Small intestine (tissue), 7 donors: ENCODE measurements around the gene CHRNB2. TPM values are rescaled to one million over a fixed set of nuclear protein-coding genes. Genes with fewer than 3 reads are reported as not detected.

Source experiments
- DNase-seq, 2 donors: peaks; one replicate each; pipeline versions ENCODE4 v3.0.0 to v3.0.0-alpha.2; 2013
- FAIRE-seq: peaks from 2 replicates; lab custom pipeline; 2012; peaks lifted over from hg19 to GRCh38; lab: Jason Lieb, UNC
- H3K27ac ChIP-seq, 3 donors: one replicate each; pipeline ENCODE4 v1.5.1; 2013; ENCODE audit warnings: low read length in 2 of 3, mild to moderate bottlenecking in 2 of 3, control low read depth in 1 of 3, inconsistent platforms in 1 of 3, low read depth in 1 of 3, moderate library complexity in 1 of 3
- H3K27me3 ChIP-seq, 3 donors: one replicate each; pipeline ENCODE4 v1.6.1; 2013; ENCODE audit warnings: low read length in 3 of 3, inconsistent platforms in 1 of 3; ENCODE audit not compliant: control insufficient read depth in 3 of 3, insufficient read depth in 3 of 3
- H3K36me3 ChIP-seq, 3 donors: one replicate each; pipeline ENCODE4 v1.6.1; 2013; ENCODE audit warnings: low read length in 3 of 3, inconsistent platforms in 1 of 3, low read depth in 1 of 3, mild to moderate bottlenecking in 1 of 3, moderate library complexity in 1 of 3; ENCODE audit not compliant: control insufficient read depth in 3 of 3, insufficient read depth in 2 of 3
- H3K4me1 ChIP-seq, 3 donors: one replicate each; pipeline ENCODE4 v1.6.1; 2013; ENCODE audit warnings: low read length in 2 of 3, inconsistent platforms in 1 of 3, low read depth in 1 of 3, mild to moderate bottlenecking in 1 of 3, moderate library complexity in 1 of 3; ENCODE audit not compliant: control insufficient read depth in 3 of 3, insufficient read depth in 2 of 3
- H3K4me3 ChIP-seq, 3 donors: one replicate each; pipeline ENCODE4 v1.5.1; 2013; ENCODE audit warnings: low read length in 3 of 3, control low read depth in 1 of 3, inconsistent platforms in 1 of 3, low read depth in 1 of 3, mild to moderate bottlenecking in 1 of 3, moderate library complexity in 1 of 3
- H3K9me3 ChIP-seq, 2 donors: one replicate each; pipeline ENCODE4 v1.6.1; 2013; ENCODE audit warnings: low read depth in 1 of 2, low read length in 1 of 2; ENCODE audit not compliant: control insufficient read depth in 2 of 2, insufficient read depth in 1 of 2
- WGBS, 3 donors: extraction: QIAGEN DNeasy Blood & Tissue Kit; methylation state at CpG; one replicate each; pipeline ENCODE4 v1.1.7; 2013; 5-methylcytosine and 5-hydroxymethylcytosine counted together
- polyA plus RNA-seq, 4 donors: library from polyadenylated mRNA; stranded (reverse) in 3 of 4; unstranded in 1 of 4; fragments of 200-250 nt in 3 of 4; fragments of 120-200 nt in 1 of 4; gene quantifications; one replicate each; pipeline versions ENCODE4 v1.2.1 to v1.2.3, GENCODE V29; 2013
- donor health status: healthy with polysubstance abuse.
- donor health status: control.
- donor health status: control.
- donor health status: Bipolar disorder and iron deficiency.
- donor health status: healthy.

The CHRNB2 gene
- polyA plus RNA-seq, 4 donors, result 0.75 to 0.95 TPM; not detected in 2

DNA sequence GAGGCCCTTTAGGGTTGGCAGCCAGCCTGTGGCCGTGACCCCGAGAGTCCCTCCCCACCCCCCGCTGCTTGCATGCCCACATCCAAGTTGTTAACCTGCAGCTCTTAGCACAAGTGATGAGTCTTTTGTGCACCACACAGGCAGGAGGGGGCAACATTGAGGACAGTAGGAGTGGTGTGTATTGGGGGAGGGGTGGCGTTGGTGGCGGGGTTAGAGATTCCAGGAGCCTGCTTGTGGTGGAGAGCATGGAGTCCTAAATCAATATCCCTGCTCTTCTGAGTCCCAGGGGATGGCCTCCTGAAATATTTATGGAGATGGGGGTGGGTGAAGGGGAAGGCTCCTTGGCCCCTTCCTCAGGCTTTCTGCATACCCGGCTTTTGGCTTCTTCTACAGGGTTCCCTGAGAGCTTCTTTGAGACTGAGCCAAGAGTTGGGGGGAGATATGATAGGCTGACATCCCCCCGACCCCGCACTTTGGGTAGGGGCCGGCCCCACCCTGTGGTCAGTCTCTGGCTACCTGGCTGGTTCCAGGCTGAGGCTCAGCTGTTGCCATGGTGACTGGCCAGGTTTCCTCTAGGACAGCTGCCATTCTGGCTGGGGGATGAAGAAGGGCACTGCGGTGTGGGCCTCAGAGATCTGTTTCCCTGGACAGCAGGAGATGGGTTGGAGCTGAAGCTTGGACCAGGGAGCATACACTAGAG, 5.0 kb downstream of the CHRNB2 start:
- no peak for FAIRE-seq

DNA sequence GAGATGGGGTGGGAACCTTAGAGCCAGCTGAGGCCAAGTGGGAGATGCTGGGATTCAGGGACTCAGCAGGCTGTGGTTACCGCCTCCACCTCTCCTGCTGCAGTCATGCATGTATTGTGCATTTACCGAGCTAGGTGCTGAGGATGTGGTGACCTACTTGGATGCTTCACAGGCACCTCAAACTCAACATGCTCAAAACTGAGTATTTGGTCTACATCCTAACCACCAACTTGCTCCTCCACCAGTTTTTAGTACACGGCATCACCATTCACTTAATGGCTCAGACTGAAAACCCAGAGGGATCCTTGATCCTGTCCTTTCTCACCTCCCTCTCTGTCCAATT, 5.6 kb downstream of the CHRNB2 start:
- FAIRE-seq (no peak), DNase-seq (no peak)
- Histone ChIP-seq H3K9me3 (no peaks in the 10 kb centered on the region), H3K4me3 (no peak overlapping the region), H3K27me3 (peaks cover 0 to 18% (median 0%) of the 10 kb centered on the region in 3 donors), H3K27ac (no peak overlapping the region), H3K4me1 (peaks cover 0 to under 1% (median 0%) of the 10 kb centered on the region in 3 donors), H3K36me3 (peaks cover 0 to 10% (median 0%) of the 10 kb centered on the region in 3 donors)
- WGBS, 3 donors, result 69 to 76% (median 76%) methylated on average over 3 of the region's 3 CpGs

More for the DNA sequence above, 5.0 kb downstream of the CHRNB2 start:
- Histone ChIP-seq H3K27ac (no peak overlapping the region), H3K4me1 (peaks cover 0 to 5% (median 0%) of the 10 kb centered on the region in 3 donors), H3K9me3 (no peaks in the 10 kb centered on the region), H3K36me3 (peaks cover 0 to 5% (median 0%) of the 10 kb centered on the region in 3 donors), H3K27me3 (peaks cover 0 to 22% (median 0%) of the 10 kb centered on the region in 3 donors), H3K4me3 (no peak overlapping the region)
- DNase-seq, result no peak
- WGBS, 3 donors, result 74 to 79% (median 77%) methylated on average over 10 of the region's 10 CpGs

DNA sequence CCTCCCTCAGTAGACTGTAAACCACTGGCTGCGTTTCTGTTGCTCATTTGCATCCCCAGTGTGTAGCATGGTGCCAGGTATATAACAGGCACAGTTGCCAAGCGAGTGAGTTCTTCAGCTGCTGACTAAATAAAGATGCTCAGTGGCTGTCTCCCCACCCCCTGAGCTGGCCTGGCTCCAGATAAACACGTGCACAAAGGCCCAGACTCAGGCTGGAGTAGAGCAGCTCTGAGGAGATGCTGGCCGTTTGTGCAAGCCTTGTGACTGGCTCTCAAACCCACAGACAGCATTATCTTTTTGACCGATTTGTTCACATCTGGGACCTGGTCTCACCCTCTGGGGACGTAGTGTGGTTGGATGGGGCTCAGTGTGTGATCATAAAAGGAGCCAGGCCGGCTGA, 7.1 kb downstream of the CHRNB2 start:
- FAIRE-seq (no peak), DNase-seq (no peak)
- Histone ChIP-seq H3K36me3 (peaks cover 0 to 26% (median 0%) of the 10 kb centered on the region in 3 donors), H3K4me3 (no peak overlapping the region), H3K4me1 (no peaks in the 10 kb centered on the region), H3K27ac (no peak overlapping the region), H3K27me3 (peaks cover 0 to 10% (median 0%) of the 10 kb centered on the region in 3 donors), H3K9me3 (no peaks in the 10 kb centered on the region)
- 15 to 17% (median 16%) methylated on average over 7 of the region's 7 CpGs for WGBS, 3 donors

DNA sequence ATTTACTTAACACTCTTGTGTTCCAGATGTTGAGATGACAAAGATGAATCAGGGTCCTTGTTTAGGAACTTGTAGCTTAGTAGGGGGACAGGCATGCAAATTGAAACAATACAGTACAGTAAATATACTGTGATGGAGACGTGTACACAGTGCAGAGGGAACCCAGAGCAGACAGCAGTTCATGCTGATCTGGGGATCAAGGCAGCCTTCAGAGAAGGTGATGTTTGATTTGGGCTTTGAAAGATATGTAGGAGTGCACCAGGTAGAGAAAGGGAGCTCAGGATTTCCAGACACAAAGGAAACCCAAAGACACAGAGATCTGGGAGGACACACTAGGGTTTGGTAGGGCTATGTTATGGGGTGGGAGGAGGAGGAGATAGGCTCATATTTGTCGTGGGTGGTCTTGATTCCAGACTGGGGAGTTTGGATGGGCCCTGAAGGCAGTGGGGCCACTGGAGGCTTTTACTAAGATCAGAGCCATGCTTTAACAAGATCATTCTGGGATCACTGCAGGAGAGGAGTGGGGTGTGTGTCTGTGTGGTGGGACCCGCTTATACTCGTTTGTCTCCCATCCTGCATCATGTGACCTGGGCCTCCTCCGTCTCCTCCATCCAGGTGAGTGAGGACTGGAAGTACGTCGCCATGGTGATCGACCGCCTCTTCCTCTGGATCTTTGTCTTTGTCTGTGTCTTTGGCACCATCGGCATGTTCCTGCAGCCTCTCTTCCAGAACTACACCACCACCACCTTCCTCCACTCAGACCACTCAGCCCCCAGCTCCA, 7.8 kb downstream of the CHRNB2 start:
- Histone ChIP-seq H3K4me3 (no peak overlapping the region), H3K27ac (no peak overlapping the region), H3K27me3 (peaks cover 0 to 10% (median 0%) of the 10 kb centered on the region in 3 donors), H3K9me3 (no peaks in the 10 kb centered on the region), H3K4me1 (no peaks in the 10 kb centered on the region), H3K36me3 (peaks cover 0 to 32% (median 0%) of the 10 kb centered on the region in 3 donors)
- 67 to 78% (median 69%) methylated on average over 10 of the region's 10 CpGs for WGBS, 3 donors
- DNase-seq, result no peak
- FAIRE-seq, result no peak

DNA sequence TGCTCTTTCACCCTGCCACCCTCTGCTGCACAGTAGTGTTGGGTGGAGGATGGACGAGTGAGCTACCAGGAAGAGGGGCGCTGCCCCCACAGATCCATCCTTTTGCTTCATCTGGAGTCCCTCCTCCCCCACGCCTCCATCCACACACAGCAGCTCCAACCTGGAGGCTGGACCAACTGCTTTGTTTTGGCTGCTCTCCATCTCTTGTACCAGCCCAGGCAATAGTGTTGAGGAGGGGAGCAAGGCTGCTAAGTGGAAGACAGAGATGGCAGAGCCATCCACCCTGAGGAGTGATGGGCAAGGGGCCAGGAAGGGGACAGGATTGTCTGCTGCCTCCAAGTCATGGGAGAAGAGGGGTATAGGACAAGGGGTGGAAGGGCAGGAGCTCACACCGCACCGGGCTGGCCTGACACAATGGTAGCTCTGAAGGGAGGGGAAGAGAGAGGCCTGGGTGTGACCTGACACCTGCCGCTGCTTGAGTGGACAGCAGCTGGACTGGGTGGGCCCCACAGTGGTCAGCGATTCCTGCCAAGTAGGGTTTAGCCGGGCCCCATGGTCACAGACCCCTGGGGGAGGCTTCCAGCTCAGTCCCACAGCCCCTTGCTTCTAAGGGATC, 8.5 kb downstream of the CHRNB2 start:
- Histone ChIP-seq H3K36me3 (peaks cover 0 to 36% (median 0%) of the 10 kb centered on the region in 3 donors), H3K9me3 (no peaks in the 10 kb centered on the region), H3K4me1 (no peaks in the 10 kb centered on the region), H3K4me3 (no peak overlapping the region), H3K27ac (no peak overlapping the region), H3K27me3 (peaks cover 0 to 10% (median 0%) of the 10 kb centered on the region in 3 donors)
- WGBS, 3 donors, result 75 to 81% (median 81%) methylated on average over 8 of the region's 8 CpGs
- FAIRE-seq, result no peak
- DNase-seq, result no peak

DNA sequence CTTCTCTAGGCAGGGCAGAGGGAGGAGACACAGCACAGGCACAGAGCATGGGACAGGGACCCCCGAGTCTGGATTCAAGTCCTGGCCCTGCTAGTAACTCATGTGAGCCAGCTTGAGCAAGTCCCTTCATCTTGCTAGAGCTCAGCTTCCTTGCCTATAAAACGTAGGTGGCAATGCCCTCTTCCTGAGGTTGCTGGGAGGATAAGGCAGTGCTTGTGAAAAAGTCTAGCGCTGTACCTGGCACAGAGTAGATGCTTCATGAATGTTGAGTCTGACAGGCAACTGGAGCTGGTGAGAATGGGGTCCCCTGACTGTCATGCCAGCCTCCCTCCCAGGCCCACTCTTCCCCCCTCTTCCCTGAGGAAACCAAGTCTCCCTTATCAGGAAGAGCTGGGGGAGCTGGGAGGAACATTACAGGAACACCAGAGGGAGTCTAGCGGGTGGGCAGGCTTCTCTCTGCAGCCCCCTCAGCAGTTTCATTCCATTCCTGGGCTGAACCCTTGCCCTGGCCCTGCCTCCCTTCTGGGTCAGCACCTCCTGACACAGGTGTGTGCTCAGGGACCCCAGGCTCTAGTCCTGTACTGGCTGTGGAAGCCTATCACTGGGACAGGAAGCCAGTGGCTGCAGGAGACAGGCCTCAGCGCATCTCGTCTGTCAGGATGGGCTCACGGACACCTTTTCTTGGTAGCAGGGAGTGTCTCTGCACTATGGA, 9.9 kb downstream of the CHRNB2 start:
- Histone ChIP-seq H3K36me3 (peaks cover 3 to 48% (median 6%) of the 10 kb centered on the region in 3 donors), H3K4me3 (no peak overlapping the region), H3K27ac (no peak overlapping the region), H3K4me1 (no peaks in the 10 kb centered on the region), H3K9me3 (no peaks in the 10 kb centered on the region), H3K27me3 (peaks cover 0 to 9% (median 0%) of the 10 kb centered on the region in 3 donors)
- whole genome bisulfite sequencing, 3 donors, result 72 to 81% (median 76%) methylated on average over 7 of the region's 7 CpGs
- FAIRE-seq (no peak), DNase-seq (no peak)

DNA sequence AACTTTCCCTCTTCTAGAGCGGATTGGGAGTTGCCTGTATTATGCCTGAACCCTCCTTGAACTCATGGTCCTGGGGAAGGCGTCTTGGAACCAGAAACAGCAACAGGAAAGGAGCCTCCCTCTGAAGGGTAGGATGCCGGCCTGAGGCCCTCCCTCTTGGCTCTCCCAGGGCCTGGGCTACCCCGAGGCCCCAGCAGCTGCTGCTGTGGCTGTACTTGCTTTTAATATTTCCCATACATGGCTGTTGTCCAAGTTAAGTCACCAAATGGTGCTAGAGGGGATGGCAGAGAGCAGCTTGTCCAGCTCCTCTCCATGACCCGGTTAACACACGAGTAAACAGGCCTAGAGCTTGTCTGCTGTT, 10.5 kb downstream of the CHRNB2 start:
- H3K4me3 ChIP-seq, result no peak overlapping the region
- peaks cover 0 to 4% (median 0%) of the 10 kb centered on the region in 3 donors for H3K27me3 ChIP-seq
- no peaks in the 10 kb centered on the region for H3K9me3 ChIP-seq
- FAIRE-seq (no peak), DNase-seq (no peak)
- H3K4me1 ChIP-seq, result no peaks in the 10 kb centered on the region
- 51 to 70% (median 59%) methylated on average over 6 of the region's 6 CpGs for WGBS, 3 donors
- peaks cover 4 to 53% (median 11%) of the 10 kb centered on the region in 3 donors for H3K36me3 ChIP-seq
- no peak overlapping the region for H3K27ac ChIP-seq

DNA sequence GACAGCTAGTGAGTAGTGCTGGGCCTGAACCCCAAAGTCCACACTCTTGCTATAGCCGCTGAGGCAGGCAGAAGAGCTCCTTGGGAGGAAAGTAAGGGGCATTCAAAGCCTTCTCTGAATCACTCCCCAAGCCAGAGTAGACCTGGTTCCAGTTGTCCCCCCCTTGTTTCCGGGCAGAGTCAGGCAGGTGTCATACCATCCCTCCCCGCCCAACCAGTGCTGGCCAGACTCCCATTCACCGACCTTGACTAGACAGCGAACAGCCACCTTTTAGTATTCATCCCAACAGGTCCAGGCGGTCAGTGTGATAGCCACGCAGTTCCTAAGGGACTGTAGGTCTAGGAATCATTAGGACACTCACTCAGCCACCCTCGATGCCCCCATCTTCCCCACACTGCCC, 11.8 kb downstream of the CHRNB2 start:
- peaks cover 14 to 63% (median 15%) of the 10 kb centered on the region in 3 donors for H3K36me3 ChIP-seq
- no peaks in the 10 kb centered on the region for H3K9me3 ChIP-seq
- no peak overlapping the region for H3K27ac ChIP-seq
- WGBS, 3 donors, result 76 to 87% (median 86%) methylated on average over 8 of the region's 8 CpGs
- no peaks in the 10 kb centered on the region for H3K4me1 ChIP-seq
- H3K4me3 ChIP-seq, result no peak overlapping the region
- DNase-seq, result no peak
- no peaks in the 10 kb centered on the region for H3K27me3 ChIP-seq
- FAIRE-seq, result no peak
